ENCODE results near the gene ADORA1.

DNA sequence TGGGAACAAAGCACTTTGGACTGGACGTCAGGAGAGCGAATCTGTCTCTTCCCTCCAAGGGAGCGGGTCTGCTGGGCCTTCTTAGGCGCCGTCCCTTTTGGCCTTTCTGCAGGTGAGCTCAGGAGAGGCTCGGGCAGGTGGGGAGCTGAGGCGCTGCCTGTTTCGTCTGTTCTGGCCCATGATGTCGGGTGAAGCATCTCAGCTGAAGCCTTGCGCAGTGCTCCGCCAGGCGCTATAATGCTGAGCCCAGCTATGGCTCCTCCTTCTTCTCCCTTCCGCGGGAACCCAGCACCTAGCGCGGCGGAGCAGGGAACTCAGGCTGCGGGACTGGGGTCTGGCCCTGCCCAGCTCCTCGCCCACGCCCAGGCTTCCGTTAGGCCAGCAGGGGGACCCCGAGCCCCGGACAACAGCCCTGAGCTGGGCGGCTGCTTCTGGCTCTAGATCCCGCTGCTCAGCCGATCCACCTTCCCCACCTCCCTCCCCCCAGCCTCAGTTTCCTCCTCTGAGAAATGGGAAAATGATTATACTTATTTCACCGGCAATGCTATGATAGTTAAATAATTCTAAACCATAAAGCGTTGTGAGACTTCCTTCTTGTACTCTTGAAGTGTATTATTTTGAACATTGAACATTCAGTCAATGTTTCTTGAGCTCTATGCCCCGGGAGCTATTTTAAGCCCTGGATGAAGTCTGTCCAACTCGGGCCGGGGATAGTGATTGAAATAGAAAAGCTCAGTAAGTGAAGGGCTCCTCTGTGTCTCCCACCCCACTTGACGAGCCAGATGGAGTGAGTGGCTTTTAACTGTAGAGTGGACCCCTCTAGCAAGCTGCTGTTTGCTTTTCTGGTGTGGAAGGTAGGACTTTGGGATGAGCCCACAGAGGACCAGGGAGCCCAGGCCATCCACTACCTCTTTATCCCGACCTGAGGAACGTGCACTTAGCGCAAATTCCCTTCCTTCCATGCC is 9.6 kb upstream of the ADORA1 start:
- TF ChIP-seq, protein P1, sequence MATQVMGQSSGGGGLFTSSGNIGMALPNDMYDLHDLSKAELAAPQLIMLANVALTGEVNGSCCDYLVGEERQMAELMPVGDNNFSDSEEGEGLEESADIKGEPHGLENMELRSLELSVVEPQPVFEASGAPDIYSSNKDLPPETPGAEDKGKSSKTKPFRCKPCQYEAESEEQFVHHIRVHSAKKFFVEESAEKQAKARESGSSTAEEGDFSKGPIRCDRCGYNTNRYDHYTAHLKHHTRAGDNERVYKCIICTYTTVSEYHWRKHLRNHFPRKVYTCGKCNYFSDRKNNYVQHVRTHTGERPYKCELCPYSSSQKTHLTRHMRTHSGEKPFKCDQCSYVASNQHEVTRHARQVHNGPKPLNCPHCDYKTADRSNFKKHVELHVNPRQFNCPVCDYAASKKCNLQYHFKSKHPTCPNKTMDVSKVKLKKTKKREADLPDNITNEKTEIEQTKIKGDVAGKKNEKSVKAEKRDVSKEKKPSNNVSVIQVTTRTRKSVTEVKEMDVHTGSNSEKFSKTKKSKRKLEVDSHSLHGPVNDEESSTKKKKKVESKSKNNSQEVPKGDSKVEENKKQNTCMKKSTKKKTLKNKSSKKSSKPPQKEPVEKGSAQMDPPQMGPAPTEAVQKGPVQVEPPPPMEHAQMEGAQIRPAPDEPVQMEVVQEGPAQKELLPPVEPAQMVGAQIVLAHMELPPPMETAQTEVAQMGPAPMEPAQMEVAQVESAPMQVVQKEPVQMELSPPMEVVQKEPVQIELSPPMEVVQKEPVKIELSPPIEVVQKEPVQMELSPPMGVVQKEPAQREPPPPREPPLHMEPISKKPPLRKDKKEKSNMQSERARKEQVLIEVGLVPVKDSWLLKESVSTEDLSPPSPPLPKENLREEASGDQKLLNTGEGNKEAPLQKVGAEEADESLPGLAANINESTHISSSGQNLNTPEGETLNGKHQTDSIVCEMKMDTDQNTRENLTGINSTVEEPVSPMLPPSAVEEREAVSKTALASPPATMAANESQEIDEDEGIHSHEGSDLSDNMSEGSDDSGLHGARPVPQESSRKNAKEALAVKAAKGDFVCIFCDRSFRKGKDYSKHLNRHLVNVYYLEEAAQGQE (IDR thresholded peaks at IDR 0.05; ENCODE audit: insufficient read depth in 1 of 2, low read depth in 2 of 2, low read length in 2 of 2): no peak
- TF ChIP-seq POLR2AphosphoS5 (IDR thresholded peaks at IDR 0.05; ENCODE audit: low read depth, low read length): no peak
- no peak for TF ChIP-seq SIN3A (IDR thresholded peaks at IDR 0.05; ENCODE audit: borderline replicate concordance, insufficient read depth, low read length)

Measured in PFSK-1 (cell line).